Measurements from ENCODE around the gene SCN1B.
A peak's percentile ranks its signal among the peaks of the same experiment; 100 is the strongest.

The SCN1B gene

DNA sequence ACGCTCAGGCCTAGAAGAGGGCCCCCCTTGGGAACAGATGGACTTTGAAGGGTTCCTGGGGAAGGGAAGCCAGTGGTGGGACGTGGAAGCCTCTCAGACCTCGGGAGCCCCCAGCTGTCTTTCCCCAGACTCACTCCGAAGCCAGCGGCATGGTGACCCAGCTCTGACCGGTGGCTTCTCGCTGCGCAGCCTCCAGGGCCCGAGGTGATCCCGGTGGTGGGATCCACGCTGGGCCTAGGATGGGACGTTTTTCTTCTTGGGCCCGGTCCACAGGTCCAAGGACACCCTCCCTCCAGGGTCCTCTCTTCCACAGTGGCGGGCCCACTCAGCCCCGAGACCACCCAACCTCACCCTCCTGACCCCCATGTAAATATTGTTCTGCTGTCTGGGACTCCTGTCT, 35.9 kb downstream of the SCN1B start (continued):
- TF ChIP-seq, protein P1, sequence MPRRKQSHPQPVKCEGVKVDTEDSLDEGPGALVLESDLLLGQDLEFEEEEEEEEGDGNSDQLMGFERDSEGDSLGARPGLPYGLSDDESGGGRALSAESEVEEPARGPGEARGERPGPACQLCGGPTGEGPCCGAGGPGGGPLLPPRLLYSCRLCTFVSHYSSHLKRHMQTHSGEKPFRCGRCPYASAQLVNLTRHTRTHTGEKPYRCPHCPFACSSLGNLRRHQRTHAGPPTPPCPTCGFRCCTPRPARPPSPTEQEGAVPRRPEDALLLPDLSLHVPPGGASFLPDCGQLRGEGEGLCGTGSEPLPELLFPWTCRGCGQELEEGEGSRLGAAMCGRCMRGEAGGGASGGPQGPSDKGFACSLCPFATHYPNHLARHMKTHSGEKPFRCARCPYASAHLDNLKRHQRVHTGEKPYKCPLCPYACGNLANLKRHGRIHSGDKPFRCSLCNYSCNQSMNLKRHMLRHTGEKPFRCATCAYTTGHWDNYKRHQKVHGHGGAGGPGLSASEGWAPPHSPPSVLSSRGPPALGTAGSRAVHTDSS (tag by site-specific recombination; IDR thresholded peaks at IDR 0.05): no peak
- TF ChIP-seq ZNF610 (tag by site-specific recombination; IDR thresholded peaks at IDR 0.05; ENCODE audit: borderline replicate concordance) (no peak), PRDM2 (tag by site-specific recombination; IDR thresholded peaks at IDR 0.05; ENCODE audit: borderline replicate concordance) (no peak), ZNF335 (tag by site-specific recombination; conservative IDR thresholded peaks at IDR 0.05) (no peak), ZBTB8A (tag by site-specific recombination; IDR thresholded peaks at IDR 0.05) (no peak)

DNA sequence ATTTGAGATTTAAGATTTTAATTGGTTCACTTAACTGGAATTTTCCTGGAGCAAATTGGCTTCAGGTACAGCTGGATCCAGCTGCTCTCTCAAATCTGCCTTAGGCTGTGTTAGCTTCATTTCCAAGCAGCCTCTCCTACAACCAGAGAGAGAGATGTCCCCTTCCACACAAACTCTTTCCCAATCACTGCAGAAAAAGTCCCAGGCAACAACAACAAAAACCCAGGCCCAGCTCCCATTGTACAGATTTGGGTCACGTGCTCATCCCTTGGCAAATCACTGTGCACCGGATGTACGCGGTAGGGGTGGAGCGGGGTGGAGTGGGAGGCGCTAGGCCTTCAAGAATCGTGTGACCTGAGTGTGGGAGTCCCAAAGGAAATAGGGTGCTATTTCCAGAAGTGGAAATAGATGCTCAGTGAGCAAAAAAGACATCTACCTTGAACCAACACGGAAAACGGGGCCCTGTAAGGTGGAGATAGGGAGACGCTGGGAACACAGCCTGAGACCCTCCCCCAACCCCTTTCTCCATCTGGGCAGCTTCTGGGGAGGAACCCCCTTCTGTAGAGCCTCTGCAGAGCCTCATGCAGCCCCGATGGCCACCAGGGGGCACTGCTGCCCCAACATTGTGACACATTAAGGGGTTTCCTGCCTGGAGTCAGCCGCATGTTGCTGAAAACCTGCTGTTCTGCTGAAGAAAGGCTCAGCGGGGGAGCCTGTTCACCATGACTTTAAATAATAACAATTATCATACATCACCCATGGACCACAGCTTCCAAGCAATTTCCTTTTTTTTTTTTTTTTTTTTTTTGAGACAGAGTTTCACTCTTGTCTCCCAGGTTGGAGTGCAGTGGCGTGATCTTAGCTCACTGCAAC, 36.7 kb downstream of the SCN1B start:
- POLR2A ChIA-PET: interaction anchor here (0.5 to 1.7 kb wide), 7 partner anchors 19 to 374 kb away, joined by 3 to 6 read pairs (median 4); no protein-coding TSS in a partner anchor
- H3K27ac ChIP-seq (ENCODE audit: extremely low read depth, low read depth, low read length): no peak overlapping the region
- H3K36me3 ChIP-seq (ENCODE audit: control insufficient read depth in 2 of 2, insufficient read depth in 1 of 2, low read length in 2 of 2): no peaks in the 10 kb centered on the region
- CTCF ChIA-PET: interaction anchor here (0.5 to 5.1 kb wide), 81 partner anchors 11 to 1902 kb away, joined by 3 to 108 read pairs (median 4); partner anchors contain the start of genes FXYD1, FXYD3, FXYD5 and FXYD7
- peaks cover 7% of the 10 kb centered on the region for H3K9me3 ChIP-seq (ENCODE audit: control insufficient read depth, insufficient read depth, low read depth, low read length)
- no peak overlapping the region for H3K4me3 ChIP-seq (ENCODE audit: low read depth, low read length)
- peaks cover 10% of the 10 kb centered on the region for H3K4me1 ChIP-seq (ENCODE audit: control insufficient read depth, insufficient read depth, low read length)
- TF ChIP-seq ZEB2 (tag by site-specific recombination; IDR thresholded peaks at IDR 0.05) (peak; percentile 36; the same call in 1 of the 2 replicates), ZNF324 (tag by site-specific recombination; IDR thresholded peaks at IDR 0.05) (peak; percentile 38; the same call in 1 of the 2 replicates), ZNF19 (tag by site-specific recombination; IDR thresholded peaks at IDR 0.05; ENCODE audit: low read depth) (no peak), ZFP41 (tag by site-specific recombination; IDR thresholded peaks at IDR 0.05; ENCODE audit: borderline replicate concordance) (no peak), ZNF433 (tag by site-specific recombination; IDR thresholded peaks at IDR 0.05; ENCODE audit: low read depth) (no peak), ZNF518A (tag by site-specific recombination; conservative IDR thresholded peaks at IDR 0.05; ENCODE audit: low read depth) (0 out of 2 replicates have a peak, but pooled peaks have one; percentile 17), TSHZ1 (tag by site-specific recombination; IDR thresholded peaks at IDR 0.05; ENCODE audit: borderline replicate concordance) (no peak), ZNF335 (tag by site-specific recombination; conservative IDR thresholded peaks at IDR 0.05) (peak; percentile 50), SCRT2 (tag by site-specific recombination; IDR thresholded peaks at IDR 0.05) (peak; percentile 83)
- TF ChIP-seq, protein P2, sequence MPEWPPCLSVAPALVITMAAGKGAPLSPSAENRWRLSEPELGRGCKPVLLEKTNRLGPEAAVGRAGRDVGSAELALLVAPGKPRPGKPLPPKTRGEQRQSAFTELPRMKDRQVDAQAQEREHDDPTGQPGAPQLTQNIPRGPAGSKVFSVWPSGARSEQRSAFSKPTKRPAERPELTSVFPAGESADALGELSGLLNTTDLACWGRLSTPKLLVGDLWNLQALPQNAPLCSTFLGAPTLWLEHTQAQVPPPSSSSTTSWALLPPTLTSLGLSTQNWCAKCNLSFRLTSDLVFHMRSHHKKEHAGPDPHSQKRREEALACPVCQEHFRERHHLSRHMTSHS (tag by site-specific recombination; IDR thresholded peaks at IDR 0.05): no peak
- TF ChIP-seq, protein P3, sequence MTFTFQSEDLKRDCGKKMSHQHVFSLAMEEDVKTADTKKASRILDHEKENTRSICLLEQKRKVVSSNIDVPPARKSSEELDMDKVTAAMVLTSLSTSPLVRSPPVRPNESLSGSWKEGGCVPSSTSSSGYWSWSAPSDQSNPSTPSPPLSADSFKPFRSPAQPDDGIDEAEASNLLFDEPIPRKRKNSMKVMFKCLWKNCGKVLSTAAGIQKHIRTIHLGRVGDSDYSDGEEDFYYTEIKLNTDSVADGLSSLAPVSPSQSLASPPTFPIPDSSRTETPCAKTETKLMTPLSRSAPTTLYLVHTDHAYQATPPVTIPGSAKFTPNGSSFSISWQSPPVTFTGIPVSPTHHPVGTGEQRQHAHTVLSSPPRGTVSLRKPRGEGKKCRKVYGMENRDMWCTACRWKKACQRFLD (tag by site-specific recombination; IDR thresholded peaks at IDR 0.05): no peak

Measured in HEK293 (cell line).